ENCODE results near the gene UCN3.
A peak's percentile ranks its signal among the peaks of the same experiment; 100 is the strongest.

The UCN3 gene, protein sequence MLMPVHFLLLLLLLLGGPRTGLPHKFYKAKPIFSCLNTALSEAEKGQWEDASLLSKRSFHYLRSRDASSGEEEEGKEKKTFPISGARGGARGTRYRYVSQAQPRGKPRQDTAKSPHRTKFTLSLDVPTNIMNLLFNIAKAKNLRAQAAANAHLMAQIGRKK

DNA sequence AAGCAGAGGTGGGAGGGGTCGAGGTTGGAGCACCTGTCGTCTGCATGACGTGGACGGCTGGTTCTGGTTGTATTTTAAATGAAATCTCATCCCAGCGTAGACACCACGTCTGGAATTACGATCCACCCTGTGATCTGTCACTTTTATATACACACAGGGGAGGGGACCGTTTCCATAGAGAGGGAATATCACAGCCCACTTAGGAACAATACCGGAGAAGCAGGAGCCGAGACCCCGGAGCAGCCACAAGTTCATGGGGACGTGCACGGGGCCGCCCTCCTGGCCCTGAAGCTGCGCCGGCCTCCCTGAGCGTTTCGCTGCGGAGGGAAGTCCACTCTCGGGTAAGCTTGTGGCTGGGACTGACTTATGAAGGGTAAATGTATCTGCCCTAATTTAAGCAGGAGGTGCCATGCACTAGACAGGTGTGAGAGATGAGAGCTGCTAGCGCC lies at the start of gene UCN3:
Gene UCN3, plus strand, starts transcription at position 77 of the 449 bp plus-strand sequence. CDS start 8,755 bp downstream, outside the sequence.
- ATAC-seq: no peak

DNA sequence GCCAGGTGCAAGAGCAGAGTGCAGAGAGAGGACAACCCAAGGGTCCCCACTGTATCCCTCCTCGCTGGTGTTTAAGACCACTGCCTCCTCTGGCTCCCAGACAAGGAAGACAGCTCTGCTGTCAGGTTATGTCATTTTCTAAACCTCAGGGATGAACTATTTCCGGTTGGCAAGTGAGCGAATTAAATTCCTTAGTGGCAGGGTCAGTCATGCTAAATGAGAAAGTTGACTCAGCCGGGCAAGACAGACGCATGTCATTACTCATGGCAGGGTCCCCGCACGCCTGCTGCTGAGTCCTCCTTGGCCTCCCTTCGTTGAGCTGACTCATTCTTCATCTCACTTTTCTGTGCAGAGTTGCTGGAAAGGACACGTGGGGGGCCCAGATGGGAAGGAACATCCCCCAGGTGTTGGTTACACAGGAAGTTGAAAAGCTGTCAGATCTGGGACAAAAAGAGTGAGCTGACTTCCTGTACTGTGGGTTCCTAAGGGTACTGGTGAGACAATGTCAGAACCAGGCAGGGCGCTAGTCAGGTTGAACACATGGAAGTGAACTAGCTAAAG lies 47.1 kb upstream of the UCN3 start:
- peak; percentile 96 to 99 for ATAC-seq

- no peak for ATAC-seq
These were observed 46.6 kb upstream of the UCN3 start for GRCh38 chr10:5318148-5318547.

- no peak for ATAC-seq
These were observed 44.9 kb upstream of the UCN3 start for GRCh38 chr10:5319863-5320262.

DNA sequence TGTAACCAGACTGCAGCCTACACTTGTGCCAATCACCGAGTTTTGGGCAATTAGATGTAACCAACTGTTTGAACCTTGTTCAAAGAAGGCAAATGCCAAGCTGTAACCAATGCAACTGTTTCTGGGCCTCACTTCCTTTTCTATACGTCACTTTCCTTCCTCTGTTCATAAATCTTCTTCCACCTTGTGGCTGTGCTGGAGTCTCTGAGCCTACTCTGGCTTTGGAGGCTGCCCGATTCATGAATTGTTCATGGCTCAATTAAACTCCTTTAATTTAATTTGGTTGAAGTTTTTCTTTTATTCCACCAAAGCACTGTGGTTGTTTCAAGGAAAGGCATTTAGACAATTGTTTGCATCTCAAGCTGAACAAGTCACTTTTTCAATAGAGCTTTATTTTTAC lies 43.5 kb upstream of the UCN3 start:
- no peak for ATAC-seq

DNA sequence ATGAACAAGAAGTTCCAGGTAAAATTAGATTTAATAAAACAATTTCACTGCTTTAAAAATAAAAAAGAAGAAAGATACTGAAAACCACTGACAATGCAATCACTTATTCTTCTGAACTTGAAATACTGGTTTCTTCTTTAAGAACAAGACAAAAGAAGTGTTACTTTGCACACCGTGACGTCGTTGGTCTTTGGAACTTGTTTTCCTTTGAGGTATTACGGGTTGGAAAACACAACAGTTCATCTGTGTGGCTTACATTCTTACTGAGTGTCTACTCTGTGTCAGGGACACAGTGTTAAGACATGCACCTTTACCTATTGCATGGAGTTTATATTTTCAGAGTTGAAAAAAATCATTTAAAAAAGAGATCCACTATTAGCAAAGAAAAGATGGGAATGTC lies 41.3 kb upstream of the UCN3 start:
- ATAC-seq: no peak

DNA sequence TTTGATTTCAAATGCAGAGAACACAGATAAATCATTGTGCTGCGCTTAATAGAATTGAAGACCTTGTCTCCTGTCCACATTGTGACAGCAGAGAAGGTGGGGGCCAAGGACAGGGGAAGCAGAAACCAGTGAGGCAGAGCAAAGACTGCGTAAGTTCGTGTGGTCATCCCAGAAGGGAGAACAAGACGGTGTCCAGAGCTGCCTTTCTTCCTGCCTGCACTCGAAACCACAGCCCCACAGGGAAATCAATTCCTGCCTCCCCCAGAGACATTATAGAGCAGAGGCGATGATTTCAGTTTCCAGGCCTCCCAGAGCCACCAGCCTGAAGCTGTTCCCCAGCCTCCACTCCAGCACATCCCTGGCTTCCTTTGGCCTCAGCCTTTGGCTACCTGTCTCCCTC lies 39.7 kb upstream of the UCN3 start:
- ATAC-seq: no peak

GRCh38 chr10:5334196-5334880 lies 30.4 kb upstream of the UCN3 start:
- ATAC-seq: no peak

GRCh38 chr10:5338010-5338409 lies 26.8 kb upstream of the UCN3 start:
- no peak for ATAC-seq

DNA sequence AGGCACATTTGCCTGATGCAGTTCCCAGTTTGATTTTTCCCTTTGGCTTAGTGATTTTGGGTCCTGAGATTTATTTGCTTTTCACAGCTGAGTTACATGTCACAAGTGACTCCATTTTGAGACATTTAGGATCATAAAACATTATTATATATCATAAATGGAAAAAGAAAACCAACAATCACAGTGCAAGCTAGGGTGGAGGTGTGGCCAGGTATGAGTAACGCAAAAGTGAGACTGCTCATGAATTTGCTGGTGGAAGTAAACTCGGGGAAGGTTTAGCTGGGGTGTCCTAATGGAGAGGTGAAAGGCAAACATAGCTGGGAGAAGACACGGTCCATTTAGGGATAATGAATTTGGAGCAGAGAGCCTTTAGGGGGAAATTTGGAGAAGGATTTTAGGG lies 21.7 kb upstream of the UCN3 start:
- ATAC-seq: no peak

GRCh38 chr10:5343561-5343960 lies 21.2 kb upstream of the UCN3 start:
- no peak for ATAC-seq

DNA sequence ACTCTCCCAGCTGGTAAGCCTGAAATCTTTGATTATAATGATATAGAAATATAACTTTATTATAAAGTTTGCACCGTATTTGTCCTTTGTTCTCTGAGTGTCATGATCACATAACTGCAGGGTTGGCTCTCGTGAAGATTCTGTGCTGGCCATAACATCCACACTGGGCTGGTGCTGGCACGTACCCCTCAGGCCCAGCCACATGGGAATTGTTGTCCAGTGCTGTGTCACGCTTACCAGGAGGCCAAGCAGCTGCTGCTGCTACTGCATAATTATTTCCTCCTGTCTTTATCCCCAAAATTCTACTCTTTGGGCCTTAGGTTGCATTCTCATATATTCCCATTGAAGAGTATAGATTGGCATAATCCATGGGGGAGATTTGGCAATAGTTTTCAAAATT lies 20.8 kb upstream of the UCN3 start:
- ATAC-seq: no peak

GRCh38 chr10:5344746-5345145 lies 20.0 kb upstream of the UCN3 start:
- no peak for ATAC-seq

DNA sequence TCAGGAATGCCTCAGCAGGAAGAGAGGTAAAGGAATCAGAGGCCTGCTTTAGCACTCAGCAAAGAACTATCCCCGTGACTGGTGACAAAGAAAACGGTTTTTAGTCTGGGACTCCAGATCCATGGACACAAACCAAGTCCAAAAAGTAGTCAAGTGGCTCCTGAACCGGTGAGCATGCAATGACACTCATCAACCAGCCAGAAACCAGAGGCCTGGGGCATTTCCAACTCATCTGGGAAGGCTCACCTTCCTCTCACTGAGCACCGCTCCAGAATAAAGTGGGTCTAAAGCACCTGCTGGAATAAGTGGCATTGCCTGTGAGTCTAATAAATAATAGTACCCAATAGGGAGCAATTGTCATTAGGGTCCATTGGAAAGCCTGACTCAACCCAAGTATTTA lies 17.9 kb upstream of the UCN3 start:
- no peak for ATAC-seq

DNA sequence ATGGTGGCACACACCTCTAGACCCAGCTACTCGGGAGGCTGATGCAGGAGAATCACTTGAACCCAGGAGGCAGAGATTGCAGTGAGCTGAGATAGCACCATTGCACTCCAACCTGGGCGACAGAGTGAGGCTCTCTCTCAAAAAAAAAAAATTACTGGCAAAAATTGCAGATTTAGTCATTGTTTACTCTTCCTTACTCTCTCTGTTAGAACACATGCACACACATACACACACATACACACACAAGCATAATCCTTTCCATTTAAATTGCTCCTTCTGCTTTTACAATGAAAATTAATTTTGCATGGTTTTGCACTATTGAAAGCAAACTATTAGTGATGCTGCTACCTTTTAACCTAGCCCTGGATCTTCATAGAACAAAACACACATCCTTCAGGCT lies 15.4 kb upstream of the UCN3 start:
- no peak for ATAC-seq

GRCh38 chr10:5354068-5354467 lies 10.7 kb upstream of the UCN3 start:
- ATAC-seq: no peak

DNA sequence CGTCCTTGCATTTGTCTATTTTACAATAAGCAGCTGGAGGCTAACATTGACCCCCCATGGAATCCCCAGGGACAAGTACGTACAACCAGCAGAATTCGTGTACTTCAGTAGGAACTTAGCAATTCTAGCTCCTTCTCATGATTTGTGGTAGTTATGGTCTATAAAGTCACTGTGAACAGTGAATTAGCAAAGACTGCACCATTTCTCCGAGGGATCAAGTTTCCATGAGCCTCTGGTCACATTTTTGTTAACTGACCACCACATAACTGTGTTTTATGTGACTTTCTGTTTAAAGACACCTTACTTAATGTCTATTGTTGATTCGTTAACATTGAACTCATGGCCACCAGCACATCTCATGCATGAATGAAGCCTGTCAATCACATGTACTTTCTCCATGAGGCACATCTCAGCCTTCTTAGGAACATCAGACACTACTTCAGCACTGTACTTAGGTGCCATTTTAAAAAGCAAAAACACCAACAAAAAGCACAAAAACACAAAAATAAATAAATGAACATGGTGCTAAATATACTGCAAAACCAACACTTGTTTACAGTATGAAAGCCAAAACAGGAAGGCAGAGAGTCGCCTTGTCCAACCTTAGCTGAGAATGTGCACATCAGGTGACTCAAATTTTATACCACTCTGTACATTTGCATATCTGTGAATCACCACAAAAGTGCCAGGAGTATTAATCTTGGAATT lies 9.0 kb upstream of the UCN3 start:
- ATAC-seq: no peak

GRCh38 chr10:5356302-5356763 lies 8.4 kb upstream of the UCN3 start:
- no peak for ATAC-seq

GRCh38 chr10:5360318-5360915 lies 4.3 kb upstream of the UCN3 start:
- no peak for ATAC-seq

GRCh38 chr10:5361966-5362365 lies 2.8 kb upstream of the UCN3 start:
- ATAC-seq: no peak

- no peak for ATAC-seq
These were observed 1.9 kb upstream of the UCN3 start for GRCh38 chr10:5362873-5363272.

GRCh38 chr10:5364374-5364773 lies 392 bp upstream of the UCN3 start:
- ATAC-seq: no peak

GRCh38 chr10:5365928-5366327 lies 1.2 kb downstream of the UCN3 start:
- ATAC-seq: no peak

All from activated CD4-positive, CD25-positive, alpha-beta regulatory T cell treated with anti-CD3 and anti-CD28 coated beads, Interleukin-2, amount 50 U/mL, for 24 hours (primary cell).